GM04503 (cell line): ENCODE results near the gene FBF1.

Experiments used
- DNase-seq: peaks from one replicate; pipeline ENCODE4 v3.0.0-alpha.2; 2012; ENCODE audit warnings: low read depth

FBF1 gene

GRCh38 chr17:75917141-75917916, 23.5 kb downstream of the FBF1 start:
- DNase-seq: no peak

DNA sequence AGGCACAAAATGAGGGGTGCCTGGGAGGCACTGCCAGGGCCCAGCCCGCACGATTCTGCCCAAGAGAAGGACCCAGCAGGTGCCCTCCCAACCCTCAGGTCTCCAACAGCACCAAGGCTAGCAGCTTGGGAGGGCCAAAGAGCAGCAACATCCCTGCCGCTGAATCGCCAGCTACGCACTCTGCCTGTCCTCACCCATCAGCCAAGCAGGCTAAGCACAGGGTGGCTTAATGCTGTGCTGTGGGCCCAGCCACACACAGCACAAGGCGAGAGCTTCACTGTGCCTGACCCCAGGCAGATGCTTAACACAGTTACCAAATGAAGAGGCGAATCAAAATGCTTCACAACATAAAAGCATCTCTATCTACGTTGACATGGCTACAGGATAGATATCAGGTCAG, 25.6 kb downstream of the FBF1 start:
- no peak for DNase-seq

GRCh38 chr17:75914643-75915267, 26.1 kb downstream of the FBF1 start:
- no peak for DNase-seq

DNA sequence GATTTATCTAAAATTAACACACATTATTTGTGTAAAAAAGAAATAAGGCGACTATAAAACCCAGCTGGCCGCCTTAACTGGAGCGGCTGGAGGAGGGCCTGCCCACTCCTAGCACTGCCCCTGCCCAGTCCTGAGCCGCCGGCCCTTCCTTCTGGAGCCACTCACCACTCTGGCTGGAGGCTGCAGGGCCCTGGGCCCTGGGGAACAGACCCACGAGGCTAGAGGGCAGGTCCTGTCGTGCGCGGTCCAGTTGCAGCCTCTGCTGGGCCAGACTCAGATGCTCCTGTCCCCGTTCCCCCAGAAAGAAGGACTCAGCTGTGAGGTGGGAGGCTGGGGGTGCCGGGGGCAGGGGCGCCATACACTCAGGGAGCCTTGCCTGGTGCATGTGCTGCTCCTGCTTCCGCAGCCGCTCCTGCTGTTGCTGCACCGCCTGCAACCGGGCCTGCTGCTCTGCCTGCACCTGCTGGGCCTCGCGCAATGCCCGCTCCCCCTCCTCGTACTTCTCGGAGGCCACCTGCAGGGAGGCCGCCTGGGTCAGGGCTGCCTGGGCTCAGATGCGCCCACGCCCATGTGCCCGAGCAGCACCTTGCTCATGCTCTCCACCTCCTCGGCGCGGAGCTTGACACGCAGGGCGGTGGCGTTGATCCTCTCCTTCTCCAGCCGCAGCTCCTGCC, 27.2 kb downstream of the FBF1 start:
- DNase-seq: no peak

DNA sequence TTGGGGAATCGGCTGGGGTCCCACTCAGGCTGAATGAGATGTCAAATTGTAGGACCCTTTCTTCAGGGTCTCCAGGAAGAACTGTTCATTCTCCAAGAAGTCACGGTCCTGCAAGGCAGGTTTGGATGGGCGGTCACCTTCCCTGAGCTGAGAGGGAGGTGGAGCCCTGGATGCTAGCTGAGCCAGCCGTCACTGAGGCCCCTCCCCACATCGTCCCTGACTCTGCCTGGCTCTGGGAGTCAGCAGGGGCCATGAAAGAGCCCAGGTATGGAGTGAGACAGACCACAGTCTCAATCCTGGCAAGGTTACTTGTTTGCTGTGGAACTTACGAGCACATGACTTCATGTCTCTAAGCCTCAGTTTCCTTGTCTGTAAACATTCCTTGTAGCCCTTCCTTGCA, 30.1 kb downstream of the FBF1 start:
- no peak for DNase-seq

- no peak for DNase-seq
Observed at GRCh38 chr17:75909812-75910274, 31.0 kb downstream of the FBF1 start.

DNA sequence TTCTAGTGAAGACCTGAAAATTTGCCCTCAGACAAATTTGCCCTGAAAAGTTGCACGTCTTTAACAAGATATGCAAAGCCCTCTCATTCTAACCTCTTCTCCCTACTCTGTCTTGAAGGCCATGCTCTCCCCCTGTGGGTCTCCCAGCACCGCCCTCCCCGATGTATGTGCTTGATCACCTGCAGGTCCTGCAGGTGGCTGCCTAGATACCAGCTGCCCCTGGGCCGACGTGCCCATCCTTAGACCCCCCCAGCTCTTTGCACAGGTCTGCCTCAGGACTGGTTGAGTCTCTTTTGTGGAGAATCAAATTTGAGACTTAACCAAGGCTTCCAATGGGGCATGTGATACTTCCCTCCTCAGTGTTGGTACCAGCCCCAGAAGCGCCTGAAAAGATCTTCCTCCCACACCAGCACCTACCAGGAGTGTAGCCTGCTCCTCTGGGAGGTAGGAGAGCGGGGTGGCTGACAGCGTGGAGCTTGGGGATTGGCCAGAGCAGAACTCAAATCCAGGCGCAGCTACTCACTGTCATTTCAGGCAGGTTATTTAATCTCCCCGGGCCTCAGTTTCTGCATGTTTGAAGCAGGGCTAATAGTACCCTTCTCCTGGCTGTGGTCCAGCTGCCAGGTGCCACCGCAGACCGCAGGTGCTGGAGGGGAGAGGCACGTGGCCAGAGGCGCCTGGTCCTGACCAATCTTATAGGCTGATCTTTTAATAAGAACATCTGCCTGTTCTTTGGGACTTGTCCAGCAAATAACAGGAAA, 31.6 kb downstream of the FBF1 start:
- DNase-seq: no peak

DNA sequence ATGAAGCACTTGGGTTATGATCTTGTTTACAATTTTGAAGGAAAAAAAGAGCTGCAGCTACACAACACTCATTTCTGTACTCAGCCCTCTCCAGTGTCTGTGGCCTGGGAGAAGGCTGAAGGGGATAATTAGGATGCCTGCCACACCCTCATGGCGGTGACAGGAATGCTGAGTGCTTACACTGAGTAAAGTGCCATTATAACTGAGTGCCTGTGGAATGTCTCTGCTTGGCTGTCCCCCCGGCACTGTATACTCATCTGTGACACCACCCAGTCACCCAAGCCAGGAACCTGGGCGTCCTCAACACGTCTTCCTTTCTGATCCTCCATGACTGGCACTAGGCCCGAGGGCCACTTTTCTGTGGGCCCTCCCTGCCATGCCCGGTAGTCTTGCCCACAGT, 32.6 kb downstream of the FBF1 start:
- no peak for DNase-seq

DNA sequence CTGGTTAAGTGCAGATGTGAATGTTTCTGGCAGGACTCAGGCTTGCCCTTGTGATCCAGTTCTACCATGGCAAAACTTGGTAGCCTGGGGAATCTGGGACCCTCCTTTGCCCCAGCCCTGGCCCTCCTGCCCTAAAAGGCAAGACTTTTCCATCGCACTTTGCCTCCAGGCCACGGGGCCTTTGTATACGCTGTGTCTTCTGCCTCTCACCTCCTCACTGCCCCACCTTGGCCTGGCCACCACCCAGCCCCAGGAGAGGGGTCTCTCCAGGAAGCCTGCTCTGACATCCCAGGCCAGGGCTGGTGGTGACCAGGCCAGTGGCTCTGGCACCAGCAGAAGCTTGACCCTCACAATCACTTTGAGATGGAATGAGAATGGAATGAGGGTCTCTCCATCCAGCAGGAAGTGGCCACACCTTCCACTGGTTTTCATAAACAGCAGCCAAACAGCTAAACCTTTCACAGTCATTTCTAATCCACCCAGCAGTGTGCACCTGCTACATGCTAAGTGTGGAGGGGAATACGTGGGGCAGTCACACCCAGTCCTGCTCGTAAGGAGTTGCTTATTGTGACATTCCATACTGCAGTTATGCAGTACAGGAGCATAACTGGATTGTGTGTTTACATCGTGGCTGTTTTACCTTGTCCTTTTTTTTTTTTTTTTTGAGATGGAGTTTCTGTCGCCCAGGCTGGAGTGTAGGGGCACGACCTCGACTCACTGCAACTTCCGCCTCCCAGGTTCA, 34.5 kb downstream of the FBF1 start:
- DNase-seq: no peak

GRCh38 chr17:75904749-75905521, 35.9 kb downstream of the FBF1 start, which contains the start of gene MRPL38:
MRPL38 (minus strand) TSS chr17:75904884; CDS start chr17:75904875, 9 bp downstream.
- peak; percentile 62 for DNase-seq

GRCh38 chr17:75902406-75902805, 38.4 kb downstream of the FBF1 start:
- DNase-seq: no peak

DNA sequence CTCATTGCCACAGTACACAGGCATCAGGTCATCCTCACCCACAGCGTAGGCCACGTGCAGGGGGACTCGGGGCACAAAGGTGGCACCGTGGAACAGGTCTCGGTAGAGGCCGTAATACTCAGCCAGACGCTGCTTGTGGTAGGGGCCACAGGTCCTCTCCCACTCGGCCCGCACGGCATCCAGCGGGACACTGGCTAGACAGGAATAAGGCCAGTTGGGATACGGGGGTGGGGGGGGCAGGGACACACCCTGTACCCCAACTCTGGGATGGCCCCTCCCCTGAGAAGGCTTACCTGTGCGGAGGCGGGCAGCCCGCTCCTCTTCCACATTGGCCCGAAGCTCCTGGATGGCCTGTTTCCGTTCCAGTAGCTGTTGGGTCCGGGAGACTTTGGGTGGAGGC, 39.1 kb downstream of the FBF1 start:
- no peak for DNase-seq

GRCh38 chr17:75900691-75901533, 39.9 kb downstream of the FBF1 start:
- no peak for DNase-seq

DNA sequence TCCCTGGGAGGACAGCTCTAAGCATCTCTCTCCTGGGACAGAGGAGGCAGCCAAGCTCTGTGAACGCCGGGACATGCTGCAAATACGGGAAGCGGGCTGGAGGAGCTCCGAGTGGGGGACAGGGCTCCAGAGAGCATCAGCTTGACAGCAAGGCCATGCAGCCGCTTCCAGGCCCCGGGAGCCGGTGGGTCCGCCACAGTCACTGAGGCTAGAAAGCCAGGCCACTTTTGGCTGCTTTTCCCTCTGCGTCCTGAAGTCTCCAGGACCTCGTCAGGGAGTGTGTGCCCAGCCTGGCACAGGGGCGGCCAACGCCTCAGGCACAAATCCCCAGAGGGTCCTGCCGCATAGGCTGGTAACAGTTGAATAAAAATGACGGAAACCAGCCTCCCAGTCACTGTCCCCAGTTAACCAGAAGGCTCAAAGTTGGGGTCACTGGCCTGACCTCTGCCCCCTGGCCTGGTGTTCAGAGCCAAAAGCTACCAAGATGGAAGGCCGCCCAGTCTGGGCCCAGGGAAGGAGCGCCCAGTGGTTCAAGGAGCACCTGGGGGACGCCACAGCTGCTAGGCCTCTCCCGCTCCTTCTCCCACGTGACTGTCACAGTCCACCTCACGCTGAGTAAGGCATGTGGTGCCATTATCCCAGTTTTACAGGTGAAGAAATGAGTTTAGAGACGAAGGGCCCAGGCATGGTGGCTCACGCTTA, 40.9 kb downstream of the FBF1 start:
- DNase-seq: no peak

GRCh38 chr17:75899353-75899752, 41.5 kb downstream of the FBF1 start:
- no peak for DNase-seq

- no peak for DNase-seq
Observed at GRCh38 chr17:75898791-75899190, 42.1 kb downstream of the FBF1 start.

DNA sequence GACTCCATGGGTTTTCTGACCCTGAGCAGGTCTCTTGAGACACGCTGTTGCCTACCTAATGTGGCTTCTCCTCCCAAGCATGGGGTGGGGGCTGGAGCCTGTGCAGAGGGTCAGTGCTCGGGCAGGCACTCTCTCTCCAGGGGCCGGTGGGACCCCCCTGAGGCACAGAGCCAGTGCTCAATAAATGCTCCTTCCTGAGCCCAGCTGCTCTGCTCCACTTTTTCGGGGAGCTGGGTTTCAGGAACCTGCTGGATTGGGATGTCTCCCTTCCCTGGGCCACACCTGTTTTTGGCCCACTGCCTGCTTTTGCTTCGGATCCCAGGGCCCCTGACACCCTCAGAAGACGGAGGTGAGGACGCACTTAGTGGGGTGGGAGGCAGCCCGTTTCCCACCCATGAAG, 42.8 kb downstream of the FBF1 start:
- DNase-seq: no peak

DNA sequence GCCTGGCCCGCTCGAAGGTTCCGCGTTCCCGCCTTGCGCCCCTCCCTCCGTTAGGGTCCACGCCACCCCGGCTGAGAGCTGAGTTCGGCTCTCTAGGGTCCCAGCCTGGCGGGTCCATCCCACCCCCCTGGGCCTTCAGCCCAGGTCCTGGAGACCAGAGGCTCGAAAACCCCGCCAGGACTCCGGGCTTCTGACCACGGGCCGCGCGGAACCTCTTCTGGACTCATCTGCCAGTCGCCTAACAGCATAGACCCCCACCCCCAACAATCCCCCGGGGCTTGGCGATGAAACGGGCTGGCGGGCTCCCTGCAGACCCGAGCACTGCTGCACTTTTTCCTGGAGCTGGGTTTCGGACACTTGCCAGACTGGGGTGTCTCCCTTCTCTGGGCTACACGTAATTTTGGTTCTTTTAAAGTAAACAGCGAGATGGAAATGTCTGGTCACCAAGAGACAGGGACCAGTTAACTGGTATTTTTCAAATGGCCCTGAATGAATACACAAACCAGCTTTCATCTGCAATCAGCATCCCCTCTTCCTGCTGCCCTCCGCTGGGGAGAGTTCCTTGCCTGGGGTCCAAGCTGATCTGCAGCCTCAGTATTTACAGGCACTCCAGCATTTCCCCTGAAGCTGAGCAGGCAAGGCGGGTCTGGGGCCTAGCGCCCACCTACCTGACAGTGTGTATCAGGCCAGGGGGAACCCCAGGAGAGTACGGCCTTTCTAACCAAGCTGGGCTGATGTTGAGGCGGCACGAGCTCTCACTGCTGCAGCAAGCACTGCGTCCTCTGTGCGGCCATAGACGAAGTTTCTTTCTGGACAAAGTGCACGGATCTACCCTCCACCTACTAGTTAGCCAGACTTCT, 43.5 kb downstream of the FBF1 start:
- no peak for DNase-seq
